GM12878 (cell line): Measurements from ENCODE around the gene L1CAM. TPM values are rescaled to one million over a fixed set of nuclear protein-coding genes. Genes with fewer than 3 reads are reported as not detected.

Experiments
- ATAC-seq: fragments of 200-7000 bp; cut with Tn5 transposase; 3 replicates; pipeline ENCODE4 v1.9.1; 2020; ENCODE audit warnings: mild to moderate bottlenecking, moderate library complexity
- BruUV-seq: library from RNA; stranded (reverse); fragments of 400-500 nt; replicated peaks from 2 replicates; lab custom pipeline; 2021; lab: Mats Ljungman, UMichigan
- CTCF ChIA-PET: fragments of 300-600 bp; sonication (Branson Sonifier 250); formaldehyde crosslinking; extraction: SDS; loops from one replicate; lab custom pipeline; 2021; ENCODE audit warnings: inconsistent platforms; lab: Yijun Ruan, JAX
- POLR2A ChIA-PET: fragments of 350-600 bp; formaldehyde crosslinking; extraction: SDS; loops from one replicate; lab custom pipeline; 2021; ENCODE audit warnings: inconsistent platforms; lab: Charles Lee
- RAD21 ChIA-PET: fragments of 300-600 bp; sonication (Branson Sonifier 250); formaldehyde crosslinking; loops from one replicate; lab custom pipeline; 2023; ENCODE audit warnings: antibody characterized with exemption; ENCODE audit not compliant: unreplicated experiment; lab: Charles Lee
- SMC1A ChIA-PET: fragments of 300-600 bp; sonication (Branson Sonifier 250); formaldehyde crosslinking; loops from one replicate; lab custom pipeline; 2023; ENCODE audit not compliant: unreplicated experiment, uncharacterized antibody; lab: Charles Lee
- DNase-seq: peaks from one replicate; pipeline ENCODE4 v3.0.0-alpha.2; 2011; ENCODE audit warnings: low read depth, low spot score
- FAIRE-seq: peaks from 3 replicates; lab custom pipeline; 2011; peaks lifted over from hg19 to GRCh38; lab: Jason Lieb, UNC
- H2AFZ ChIP-seq: 2 replicates; pipeline ENCODE4 v1.6.0; 2011; ENCODE audit warnings: low read depth, low read length, control low read depth; ENCODE audit not compliant: control insufficient read depth
- H3K27ac ChIP-seq: 2 replicates; pipeline ENCODE4 v1.5.1; 2011; ENCODE audit warnings: control low read depth; ENCODE audit not compliant: control insufficient read depth, insufficient read depth
- H3K27me3 ChIP-seq, 2 experiments: replicated peaks in 1 of 2; 2 replicates each; pipeline versions ENCODE4 v1.6.0 to v1.6.1; 2011; ENCODE audit warnings: low read length in 1 of 2; ENCODE audit not compliant: control insufficient read depth in 2 of 2, insufficient read depth in 2 of 2
- H3K36me3 ChIP-seq, 2 experiments: 2 replicates each; pipeline ENCODE4 v1.5.1; 2011; ENCODE audit warnings: low read length in 1 of 2; ENCODE audit not compliant: control insufficient read depth in 2 of 2, insufficient read depth in 2 of 2
- H3K4me1 ChIP-seq: 2 replicates; pipeline ENCODE4 v1.6.1; 2011; ENCODE audit warnings: mild to moderate bottlenecking, low read length, moderate library complexity, mixed read lengths; ENCODE audit not compliant: control insufficient read depth, insufficient read depth
- H3K4me2 ChIP-seq: 2 replicates; pipeline ENCODE4 v1.6.0; 2011; ENCODE audit warnings: control low read depth; ENCODE audit not compliant: control insufficient read depth, insufficient read depth
- H3K4me3 ChIP-seq: fragments of 200-600 bp; sonication (generic); 2 replicates; pipeline ENCODE4 v1.5.1; 2016
- H3K79me2 ChIP-seq: 2 replicates; pipeline ENCODE4 v1.6.0; 2011; ENCODE audit warnings: low read length; ENCODE audit not compliant: control insufficient read depth, insufficient read depth
- H3K9ac ChIP-seq: 2 replicates; pipeline ENCODE4 v1.8.0; 2011; ENCODE audit warnings: low read length, control low read depth, mixed read lengths; ENCODE audit not compliant: control insufficient read depth, insufficient read depth
- H3K9me3 ChIP-seq: replicated peaks from 3 replicates; pipeline ENCODE4 v1.5.1; 2011; ENCODE audit warnings: mild to moderate bottlenecking, low read length; ENCODE audit not compliant: control insufficient read depth, insufficient read depth
- H4K20me1 ChIP-seq: 2 replicates; pipeline ENCODE4 v1.6.0; 2011; ENCODE audit not compliant: control insufficient read depth, insufficient read depth
- FOXK2 ChIP-seq: fragments of 450-650 bp; IDR thresholded peaks from 2 replicates; pipeline ENCODE4 v1.6.1; 2017; ENCODE audit warnings: mild to moderate bottlenecking, moderate library complexity
- NFYB ChIP-seq: IDR thresholded peaks from 2 replicates; pipeline ENCODE4 v1.6.1; 2011; ENCODE audit warnings: low read depth, mild to moderate bottlenecking, low read length, improper control_type of control experiment, moderate library complexity; ENCODE audit not compliant: insufficient read depth
- SPI1 ChIP-seq: IDR thresholded peaks from 2 replicates; pipeline ENCODE4 v1.6.1; 2011; ENCODE audit warnings: low read depth, mild to moderate bottlenecking, low read length, moderate library complexity, borderline replicate concordance; ENCODE audit not compliant: insufficient read depth
- ZNF217 ChIP-seq: fragments of 450-650 bp; IDR thresholded peaks from 2 replicates; pipeline ENCODE4 v1.6.1; 2017; ENCODE audit warnings: antibody characterized with exemption, mild to moderate bottlenecking
- ZSCAN29 ChIP-seq: fragments of 450-650 bp; IDR thresholded peaks from 2 replicates; pipeline ENCODE4 v1.6.1; 2017; ENCODE audit warnings: mild to moderate bottlenecking, moderate library complexity
- WGBS: methylation state at CpG from one replicate; pipeline ENCODE4 v1.1.6; 2016; ENCODE audit warnings: low lambda C conversion rate; ENCODE audit not compliant: insufficient replicate concordance, insufficient coverage; ENCODE audit errors: missing lambda C conversion rate; 5-methylcytosine and 5-hydroxymethylcytosine counted together
- in situ Hi-C: fragments of 300-500 bp; cut with MboI; formaldehyde crosslinking; loops from 9 replicates; pipeline ENCODE4 v1.14.3; 2018; ENCODE audit warnings: mixed read lengths
- intact Hi-C: fragments of 100-400 bp; cut with micrococcal nuclease; formaldehyde crosslinking; loops from one replicate; pipeline ENCODE4 v1.14.2; 2022; ENCODE audit not compliant: unreplicated experiment
- polyA plus RNA-seq, 11 experiments: library from polyadenylated mRNA; depleted of rRNA in 4 of 11; unstranded in 6 of 11; stranded (reverse) in 5 of 11; fragments of >200 nt; fragmentation: Nextera tagmentation in 4 of 11; fragmentation: Illumina TruSeq in 1 of 11; extraction: Ambion mirVana in 4 of 11; extraction: Trizol in 1 of 11; gene quantifications; 1 replicate in 1 of 11; 2 replicates in 10 of 11; pipeline versions ENCODE4 v1.2.1 to v1.2.3, GENCODE V29; 2011 to 2016; ENCODE audit warnings: inconsistent platforms in 2 of 11, missing spikeins in 2 of 11, low read depth in 1 of 11
- total RNA-seq, 4 experiments: library from RNA; depleted of rRNA in 3 of 4; stranded (reverse); fragments of >200 nt in 3 of 4; fragmentation: Illumina TruSeq in 1 of 4; extraction: Trizol in 1 of 4; gene quantifications; 2 replicates each; pipeline versions ENCODE4 v1.2.1 to v1.2.3, GENCODE V29; 2013 to 2021
- TF ChIP-seq, protein P1 (sequence below): fragments of 450-650 bp; conservative IDR thresholded peaks from 2 replicates; pipeline ENCODE4 v1.6.1; 2017; ENCODE audit warnings: mild to moderate bottlenecking, moderate library complexity
- TF ChIP-seq, protein P2 (sequence below): IDR thresholded peaks from 2 replicates; pipeline ENCODE4 v1.6.1; 2011; ENCODE audit warnings: borderline replicate concordance, low read depth, mild to moderate bottlenecking, moderate library complexity, low read length; ENCODE audit not compliant: insufficient read depth, poor library complexity, severe bottlenecking

The L1CAM gene
- total and polyA plus RNA-seq, 10 of the 15 experiments (the other 5 are each of a cell fraction or from before 2014, with no cell fraction given), result 0.01 to 0.64 (median 0.09) TPM; not detected in 5

- Histone ChIP-seq H4K20me1 (no peaks in the 10 kb centered on the region), H3K27me3 (no peaks in the 10 kb centered on the region; a peak in 2 of 4 replicates), H3K4me3 (no peak overlapping the region), H3K4me2 (no peak overlapping the region), H2AFZ (no peak overlapping the region), H3K4me1 (no peaks in the 10 kb centered on the region), H3K36me3 (no peaks in the 10 kb centered on the region), H3K9me3 (no peaks in the 10 kb centered on the region), H3K9ac (no peak overlapping the region), H3K27ac (no peak overlapping the region), H3K79me2 (no peaks in the 10 kb centered on the region)
- no TSS peak for BruUV-seq
- intact Hi-C loops (no loop called here), in situ Hi-C loops (loop anchor here (25.0 kb wide), 1 partner anchor 634 kb away; the partner anchor contains the start of gene MAGEA1)
- TF ChIP-seq FOXK2 (no peak), ZNF217 (no peak), SPI1 (no peak), ZSCAN29 (no peak), NFYB (no peak)
- TF ChIP-seq, protein P1, sequence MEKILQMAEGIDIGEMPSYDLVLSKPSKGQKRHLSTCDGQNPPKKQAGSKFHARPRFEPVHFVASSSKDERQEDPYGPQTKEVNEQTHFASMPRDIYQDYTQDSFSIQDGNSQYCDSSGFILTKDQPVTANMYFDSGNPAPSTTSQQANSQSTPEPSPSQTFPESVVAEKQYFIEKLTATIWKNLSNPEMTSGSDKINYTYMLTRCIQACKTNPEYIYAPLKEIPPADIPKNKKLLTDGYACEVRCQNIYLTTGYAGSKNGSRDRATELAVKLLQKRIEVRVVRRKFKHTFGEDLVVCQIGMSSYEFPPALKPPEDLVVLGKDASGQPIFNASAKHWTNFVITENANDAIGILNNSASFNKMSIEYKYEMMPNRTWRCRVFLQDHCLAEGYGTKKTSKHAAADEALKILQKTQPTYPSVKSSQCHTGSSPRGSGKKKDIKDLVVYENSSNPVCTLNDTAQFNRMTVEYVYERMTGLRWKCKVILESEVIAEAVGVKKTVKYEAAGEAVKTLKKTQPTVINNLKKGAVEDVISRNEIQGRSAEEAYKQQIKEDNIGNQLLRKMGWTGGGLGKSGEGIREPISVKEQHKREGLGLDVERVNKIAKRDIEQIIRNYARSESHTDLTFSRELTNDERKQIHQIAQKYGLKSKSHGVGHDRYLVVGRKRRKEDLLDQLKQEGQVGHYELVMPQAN, result no peak
- TF ChIP-seq, protein P2, sequence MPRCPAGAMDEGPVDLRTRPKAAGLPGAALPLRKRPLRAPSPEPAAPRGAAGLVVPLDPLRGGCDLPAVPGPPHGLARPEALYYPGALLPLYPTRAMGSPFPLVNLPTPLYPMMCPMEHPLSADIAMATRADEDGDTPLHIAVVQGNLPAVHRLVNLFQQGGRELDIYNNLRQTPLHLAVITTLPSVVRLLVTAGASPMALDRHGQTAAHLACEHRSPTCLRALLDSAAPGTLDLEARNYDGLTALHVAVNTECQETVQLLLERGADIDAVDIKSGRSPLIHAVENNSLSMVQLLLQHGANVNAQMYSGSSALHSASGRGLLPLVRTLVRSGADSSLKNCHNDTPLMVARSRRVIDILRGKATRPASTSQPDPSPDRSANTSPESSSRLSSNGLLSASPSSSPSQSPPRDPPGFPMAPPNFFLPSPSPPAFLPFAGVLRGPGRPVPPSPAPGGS, result no peak
- ATAC-seq (no peak), FAIRE-seq (no peak), DNase-seq (no peak)
- ChIA-PET SMC1A (no interaction called here), CTCF (no interaction called here), POLR2A (no interaction called here), RAD21 (no interaction called here)
- 47% methylated on average over 9 of the region's 9 CpGs for WGBS
Measured at GRCh38 chrX:153821066-153821465, 64.9 kb downstream of the L1CAM start.
